Gastrocnemius medialis (tissue), 4 donors: ENCODE measurements around the gene SQOR.
A peak's percentile ranks its signal among the peaks of the same experiment; 100 is the strongest.

ENCODE experiments used
- POLR2A ChIP-seq, 2 donors: fragments of 450-650 bp; IDR thresholded peaks; one replicate each; pipeline ENCODE4 v1.6.1; 2017; ENCODE audit warnings: antibody characterized with exemption in 2 of 2, mild to moderate bottlenecking in 2 of 2, moderate library complexity in 2 of 2
- TF ChIP-seq, protein P1 (sequence below), 5 experiments: fragments of 450-650 bp in 3 of 5; fragments of 200-600 bp in 2 of 5; sonication (generic) in 2 of 5; IDR thresholded peaks in 4 of 5; conservative IDR thresholded peaks in 1 of 5; 1 replicate in 4 of 5; 2 replicates in 1 of 5; pipeline ENCODE4 v1.5.1; 2016 to 2019; ENCODE audit warnings: antibody characterized with exemption in 5 of 5, mild to moderate bottlenecking in 3 of 5, moderate library complexity in 3 of 5

DNA sequence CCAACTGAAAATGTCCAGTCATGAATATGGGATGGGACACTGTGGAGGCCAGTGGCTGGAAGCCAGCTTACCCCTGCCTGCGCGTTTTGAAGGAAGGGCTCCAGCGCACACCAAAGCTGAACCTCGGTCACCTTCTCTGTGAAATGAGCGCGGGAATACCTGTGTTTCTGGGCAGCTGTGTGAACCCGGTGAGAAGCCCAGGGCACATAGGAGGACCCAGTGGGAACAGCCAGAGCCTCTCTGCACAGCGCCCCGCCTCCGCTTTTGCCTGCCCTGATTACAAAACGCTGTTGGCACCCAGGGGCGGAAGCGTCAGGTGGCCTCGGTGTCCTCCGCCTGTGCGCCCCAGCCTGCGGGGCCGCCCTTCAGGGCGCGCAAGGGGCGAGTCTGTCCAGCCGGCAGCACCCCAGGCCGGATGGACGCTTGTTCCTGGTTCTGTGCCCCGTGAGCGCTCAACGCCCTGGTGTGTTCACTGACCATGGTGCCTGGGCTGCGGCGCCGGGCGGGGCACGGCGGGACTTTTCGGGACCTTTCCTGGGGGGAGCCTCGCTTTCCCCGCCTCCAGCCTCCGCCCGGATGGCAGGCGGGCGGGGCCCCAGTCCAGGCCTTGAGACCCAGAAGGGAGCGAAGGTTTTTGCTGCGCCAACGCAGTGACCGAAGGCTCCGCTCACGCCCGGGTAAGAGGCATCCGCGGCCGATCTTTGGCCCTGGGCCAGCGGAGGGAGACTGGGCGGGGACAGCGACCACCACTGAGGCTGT, at the start of gene SQOR:
- peak; percentile 91 to 93 for TF ChIP-seq POLR2A (IDR thresholded peaks at IDR 0.05)
- TF ChIP-seq, protein P1, sequence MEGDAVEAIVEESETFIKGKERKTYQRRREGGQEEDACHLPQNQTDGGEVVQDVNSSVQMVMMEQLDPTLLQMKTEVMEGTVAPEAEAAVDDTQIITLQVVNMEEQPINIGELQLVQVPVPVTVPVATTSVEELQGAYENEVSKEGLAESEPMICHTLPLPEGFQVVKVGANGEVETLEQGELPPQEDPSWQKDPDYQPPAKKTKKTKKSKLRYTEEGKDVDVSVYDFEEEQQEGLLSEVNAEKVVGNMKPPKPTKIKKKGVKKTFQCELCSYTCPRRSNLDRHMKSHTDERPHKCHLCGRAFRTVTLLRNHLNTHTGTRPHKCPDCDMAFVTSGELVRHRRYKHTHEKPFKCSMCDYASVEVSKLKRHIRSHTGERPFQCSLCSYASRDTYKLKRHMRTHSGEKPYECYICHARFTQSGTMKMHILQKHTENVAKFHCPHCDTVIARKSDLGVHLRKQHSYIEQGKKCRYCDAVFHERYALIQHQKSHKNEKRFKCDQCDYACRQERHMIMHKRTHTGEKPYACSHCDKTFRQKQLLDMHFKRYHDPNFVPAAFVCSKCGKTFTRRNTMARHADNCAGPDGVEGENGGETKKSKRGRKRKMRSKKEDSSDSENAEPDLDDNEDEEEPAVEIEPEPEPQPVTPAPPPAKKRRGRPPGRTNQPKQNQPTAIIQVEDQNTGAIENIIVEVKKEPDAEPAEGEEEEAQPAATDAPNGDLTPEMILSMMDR (IDR thresholded peaks at IDR 0.05 in 4 of 5, conservative IDR thresholded peaks at IDR 0.05 in 1 of 5), result no peak
